Stimulated activated CD8-positive, alpha-beta memory T cell treated with anti-CD3 and anti-CD28 coated beads, Interleukin-7, amount 100 ng/mL, for 48 hours (primary cell): ENCODE measurements around the gene ZNF22.

Experiments
- DNase-seq, 2 donors: peaks; one replicate each; pipeline ENCODE4 v3.0.0-alpha.2; 2020; ENCODE audit warnings: low read depth in 1 of 2; ENCODE audit errors: extremely low read depth in 1 of 2

The ZNF22 gene

GRCh38 chr10:44963772-44964633, 36.7 kb upstream of the ZNF22 start:
- no peak for DNase-seq

DNA sequence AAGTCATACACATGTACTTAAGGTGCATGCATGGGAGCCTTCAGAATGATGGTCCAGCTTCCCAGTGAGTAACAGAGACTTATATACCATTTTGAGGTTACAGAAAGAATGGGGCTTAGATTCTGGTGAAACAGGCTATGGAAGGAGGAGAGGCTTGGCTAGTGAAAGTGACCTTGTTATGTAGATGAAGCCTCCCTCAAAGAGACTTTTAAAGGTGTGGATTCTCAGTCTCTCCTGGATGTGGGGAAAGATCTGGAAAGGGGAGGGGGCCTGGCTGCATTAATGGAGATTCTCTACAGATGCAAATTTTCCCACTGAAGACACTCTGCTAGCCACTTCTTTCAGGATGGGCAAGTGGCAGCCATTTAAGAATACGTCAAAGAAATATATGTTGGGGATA, 35.6 kb upstream of the ZNF22 start:
- DNase-seq: no peak

GRCh38 chr10:44965651-44966097, 35.0 kb upstream of the ZNF22 start:
- DNase-seq: no peak

DNA sequence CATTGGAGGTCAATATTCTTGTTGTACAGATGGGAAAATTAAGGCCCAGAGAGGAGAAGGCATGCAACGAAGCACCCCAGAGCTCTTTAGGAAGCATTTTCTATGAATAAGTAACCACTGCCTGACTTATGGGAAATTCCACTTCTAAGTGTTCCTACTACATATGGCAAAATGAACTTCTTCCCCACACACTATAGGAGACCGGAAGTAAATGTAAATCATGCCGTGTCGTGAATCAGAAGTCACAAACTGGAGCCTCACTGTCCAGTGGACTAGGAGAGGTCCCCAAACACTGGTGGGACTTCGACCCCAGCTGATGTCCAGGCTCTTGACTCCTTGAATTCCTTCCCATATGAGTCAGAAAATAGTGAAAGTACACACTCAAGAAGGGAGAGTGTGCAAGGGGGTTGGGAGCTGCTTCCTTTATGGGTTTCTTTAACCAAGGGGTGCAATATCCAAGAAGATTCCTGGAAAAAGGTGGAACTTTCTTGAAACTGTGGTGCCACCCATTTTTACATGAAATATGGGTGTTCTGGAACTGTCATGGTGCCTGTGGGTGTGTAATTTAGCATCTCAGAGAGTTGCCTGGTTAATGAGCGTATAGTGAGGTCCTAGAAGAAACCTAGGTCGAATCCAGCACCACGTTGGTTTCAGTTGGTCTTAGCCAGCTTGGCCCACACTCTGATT, 34.5 kb upstream of the ZNF22 start:
- DNase-seq: no peak

DNA sequence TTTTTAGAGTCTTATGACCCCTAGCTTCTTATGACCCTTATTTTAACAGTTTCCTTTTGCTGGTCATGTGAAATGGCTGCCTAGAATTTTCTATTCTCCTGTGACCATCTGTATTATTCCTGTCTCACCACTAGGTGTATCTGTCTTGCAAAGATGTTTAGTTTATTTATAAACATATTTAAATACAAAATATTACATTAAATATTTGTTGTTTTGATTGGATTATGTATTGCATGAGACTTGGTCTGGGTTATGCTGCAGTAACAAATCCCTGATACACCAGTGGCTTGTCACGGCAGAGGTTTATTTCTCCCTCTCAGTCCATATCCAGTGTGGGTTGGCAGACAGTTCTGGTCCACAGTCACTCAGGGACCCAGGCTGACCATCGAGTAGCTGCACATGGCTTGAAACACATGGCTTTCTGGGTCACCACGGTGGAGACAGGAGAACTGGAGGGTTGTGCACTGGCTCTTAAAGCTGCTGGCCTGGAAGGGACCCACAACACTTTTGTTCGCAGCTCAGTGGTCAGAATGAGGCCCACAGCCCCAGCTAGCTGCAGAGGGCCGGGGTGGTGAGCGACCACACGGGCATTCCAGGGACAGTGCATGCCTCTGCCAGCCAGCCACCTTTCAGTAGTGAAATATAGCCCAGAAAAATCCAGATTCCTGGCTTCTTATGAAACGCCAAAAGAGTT, 33.8 kb upstream of the ZNF22 start:
- no peak for DNase-seq

DNA sequence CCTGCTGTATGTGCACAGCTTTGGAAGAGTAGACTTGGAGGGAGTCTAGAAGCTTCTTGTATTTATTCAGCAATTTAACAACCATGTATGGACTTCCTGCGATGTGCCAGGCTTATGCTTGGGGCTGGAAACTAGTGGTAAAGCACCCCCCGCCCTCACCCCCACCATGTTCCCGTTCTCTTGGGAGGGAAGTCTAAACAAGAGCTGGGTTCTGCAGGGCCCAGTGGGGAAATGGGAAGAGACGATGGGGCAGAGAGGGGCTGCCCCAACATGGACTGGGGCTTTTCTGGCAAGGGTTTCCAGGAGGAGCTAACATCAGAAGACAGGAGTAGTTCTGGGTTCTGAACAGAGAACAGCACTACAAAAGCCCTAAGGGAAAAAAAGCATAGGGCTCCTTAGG, 33.1 kb upstream of the ZNF22 start:
- DNase-seq: no peak

DNA sequence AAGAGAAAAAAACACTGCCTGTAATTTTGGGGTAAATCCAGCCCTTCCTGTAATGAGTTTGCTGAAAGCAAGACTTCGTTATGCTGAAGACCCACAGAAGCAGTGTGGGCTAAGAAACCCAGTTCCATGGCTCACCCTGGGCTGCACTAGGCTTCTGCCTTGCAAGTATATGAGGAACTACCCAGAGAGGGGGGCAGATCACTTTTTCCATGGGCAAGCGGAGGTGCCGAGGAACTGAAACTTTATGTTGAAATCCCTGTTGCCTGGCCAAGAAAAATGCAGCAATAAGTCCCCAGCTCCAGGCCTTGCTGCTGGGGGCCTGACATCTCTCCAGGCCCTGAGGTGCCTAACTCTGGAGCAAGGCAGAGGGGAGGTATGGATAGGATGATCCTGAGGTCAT, 32.6 kb upstream of the ZNF22 start:
- no peak for DNase-seq

DNA sequence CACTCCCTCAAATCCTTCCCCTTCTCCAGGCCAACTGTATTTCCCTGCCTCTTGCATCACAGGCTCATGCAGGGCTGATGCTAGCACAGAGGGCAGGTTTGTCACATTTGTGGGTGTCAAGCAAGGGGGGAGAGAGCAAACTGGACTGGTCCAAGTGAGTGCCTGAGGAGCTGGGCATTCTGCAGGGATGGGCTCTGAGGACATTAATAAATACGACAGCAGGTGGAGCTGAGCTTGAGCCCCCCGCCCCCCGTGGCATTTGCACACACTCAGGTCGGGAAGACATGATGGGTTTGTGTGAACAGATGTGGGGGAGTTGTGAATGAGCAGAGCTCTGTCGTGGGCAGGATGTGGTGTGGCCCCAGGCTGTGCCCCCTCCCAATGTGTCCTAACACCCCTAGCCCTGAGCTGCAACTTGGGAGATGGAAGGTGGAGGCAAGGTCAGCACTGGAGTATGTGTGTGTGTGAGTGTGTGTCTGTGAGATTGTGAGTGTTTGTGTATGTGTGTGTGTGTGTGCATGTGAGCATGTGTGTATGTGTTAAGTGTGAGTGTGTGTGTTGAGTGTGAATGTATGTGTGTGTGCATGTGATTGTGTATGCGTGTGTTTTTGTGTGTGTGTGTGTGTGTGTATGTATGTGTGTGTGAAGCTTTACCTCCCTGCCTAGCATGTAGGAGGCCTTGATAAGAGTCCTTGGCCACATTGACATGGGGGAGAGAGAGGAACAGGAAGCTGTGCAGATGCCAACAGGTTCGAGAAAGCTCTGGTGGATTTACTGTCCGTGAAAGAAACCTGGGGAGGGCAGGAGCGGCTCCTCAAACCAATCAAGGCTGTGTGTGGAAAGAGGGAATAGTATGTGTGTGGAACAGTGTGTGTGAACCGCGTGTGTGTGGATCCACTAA, 32.0 kb upstream of the ZNF22 start:
- no peak for DNase-seq

GRCh38 chr10:44969854-44970253, 30.9 kb upstream of the ZNF22 start:
- no peak for DNase-seq

GRCh38 chr10:44970812-44971395, 29.8 kb upstream of the ZNF22 start:
- no peak for DNase-seq

DNA sequence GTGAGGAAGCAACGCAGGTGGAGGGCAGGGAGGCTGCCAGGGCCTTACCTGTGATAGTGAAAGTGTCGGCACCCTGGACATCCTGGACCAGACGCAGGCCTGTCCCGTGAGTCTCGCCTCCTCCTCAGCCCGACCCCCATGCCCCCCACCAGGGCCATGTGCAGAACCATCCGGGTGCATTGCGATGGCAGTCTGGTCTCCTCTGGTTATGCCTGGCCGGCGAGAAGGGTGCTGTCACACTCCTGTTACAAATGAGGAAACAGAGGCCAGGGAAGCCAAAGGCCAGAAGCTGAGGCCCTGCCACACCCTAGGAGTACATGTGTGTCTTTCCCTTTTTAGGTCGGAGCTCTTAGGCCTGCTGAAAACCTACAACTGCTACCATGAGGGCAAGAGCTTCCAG, 29.3 kb upstream of the ZNF22 start:
- no peak for DNase-seq

- no peak for DNase-seq
Observed at GRCh38 chr10:44971935-44972757, 28.6 kb upstream of the ZNF22 start.

DNA sequence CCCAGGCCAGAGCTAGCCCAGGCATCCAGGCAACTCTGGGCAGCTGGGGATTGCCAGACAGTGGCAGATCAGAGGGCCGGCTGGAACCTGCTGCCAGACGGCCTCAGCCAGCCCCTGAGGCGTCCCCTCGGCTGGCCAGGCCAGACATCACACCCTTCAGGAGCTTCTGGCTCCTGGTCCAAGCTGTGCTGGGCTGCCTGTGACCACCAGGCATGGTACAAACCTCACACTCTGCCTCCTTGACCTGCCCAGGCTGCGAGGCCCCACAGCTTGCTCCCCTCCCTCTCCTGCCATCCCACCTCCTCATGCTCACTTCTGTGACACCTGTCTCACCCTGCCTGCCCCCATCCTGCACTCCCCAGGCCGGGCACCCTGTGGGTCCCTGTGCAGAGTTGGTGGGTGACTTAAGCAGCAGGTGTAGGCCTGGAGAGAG, 27.8 kb upstream of the ZNF22 start:
- DNase-seq: no peak

DNA sequence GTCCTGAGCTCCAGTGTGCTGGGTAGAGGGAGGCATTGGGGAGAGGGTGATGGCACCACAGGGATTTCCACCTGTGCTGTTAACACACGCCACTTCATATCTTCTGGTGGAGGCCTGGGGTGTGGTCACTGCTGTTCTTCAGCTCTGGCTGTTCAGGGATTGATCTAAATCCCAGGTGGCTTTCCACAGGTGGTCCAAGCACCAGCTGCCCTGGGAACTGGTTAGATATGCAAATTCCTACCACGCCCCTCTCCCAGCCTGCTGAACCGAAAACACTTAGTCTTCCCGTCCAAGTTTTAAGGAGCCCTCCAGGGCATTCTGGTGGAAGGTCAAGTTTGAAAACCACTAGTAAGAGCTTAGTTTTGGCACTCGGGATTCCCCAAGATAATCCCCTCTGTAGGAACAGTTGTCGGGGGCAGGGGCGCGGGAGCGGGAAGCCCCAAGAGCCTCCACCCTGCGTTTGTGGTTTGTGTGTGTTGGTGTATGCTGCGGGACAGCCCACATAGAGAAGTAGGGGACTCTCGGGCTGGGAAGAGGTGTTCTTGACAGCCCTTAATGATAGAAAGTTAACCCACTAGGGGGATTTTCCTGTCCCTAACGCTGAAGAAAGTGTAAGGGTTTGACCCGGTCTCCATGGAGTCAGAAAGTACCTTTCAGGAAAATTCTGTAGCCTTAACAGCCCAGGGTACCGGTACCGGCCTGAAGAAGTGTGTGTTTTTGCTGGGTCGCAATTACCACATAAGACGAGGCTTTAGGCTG, 27.2 kb upstream of the ZNF22 start:
- no peak for DNase-seq

DNA sequence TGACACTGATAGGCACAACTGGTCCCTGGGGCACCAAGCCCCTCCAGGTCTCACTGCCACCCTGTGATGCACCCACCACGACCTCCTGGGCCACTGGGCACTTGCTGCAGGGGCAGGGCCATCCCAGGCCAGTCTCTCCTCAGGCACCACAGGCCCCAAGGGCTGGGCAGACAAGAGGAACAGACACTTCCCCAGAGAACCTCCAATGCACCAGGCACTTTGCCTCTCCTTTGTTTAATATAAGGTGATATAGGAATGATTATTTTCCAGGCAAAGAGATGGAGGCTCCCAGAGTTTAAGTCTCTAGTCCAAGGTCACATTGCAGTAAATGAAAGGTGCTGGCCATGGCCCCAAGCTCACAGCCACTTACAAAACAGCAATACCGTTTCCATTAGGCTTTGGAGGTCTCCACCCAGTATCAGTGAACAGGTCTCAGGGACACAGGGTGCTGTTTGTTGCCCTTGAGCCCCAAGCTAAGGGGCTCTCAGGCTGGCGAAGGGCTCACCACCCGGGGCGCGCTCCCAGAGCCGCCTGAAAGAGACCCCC, 26.6 kb upstream of the ZNF22 start:
- DNase-seq: no peak

GRCh38 chr10:44974628-44975430, 25.9 kb upstream of the ZNF22 start:
- DNase-seq: peak; percentile 19 to 37
